HFF-Myc (cell line): ENCODE results near the gene ANKRD13C.

Source experiments
- DNase-seq: peaks from one replicate; pipeline ENCODE4 v3.0.0-alpha.2; 2011; ENCODE audit warnings: low read depth; ENCODE audit errors: extremely low read depth
- H3K4me3 ChIP-seq: replicated peaks from 2 replicates; pipeline ENCODE4 v1.5.1; 2011; ENCODE audit warnings: low read depth, mild to moderate bottlenecking, control low read depth, low read length
- CTCF ChIP-seq: IDR thresholded peaks from 2 replicates; pipeline ENCODE4 v1.5.1; 2012; ENCODE audit warnings: mild to moderate bottlenecking, low read depth, low read length, control low read depth; ENCODE audit errors: missing control alignments

Gene ANKRD13C

GRCh38 chr1:70278710-70279109 lies 75.8 kb downstream of the ANKRD13C start:
- H3K4me3 ChIP-seq, result no peak overlapping the region
- DNase-seq, result no peak
- no peak for TF ChIP-seq CTCF

GRCh38 chr1:70277875-70278274 lies 76.6 kb downstream of the ANKRD13C start:
- H3K4me3 ChIP-seq, result no peak overlapping the region
- TF ChIP-seq CTCF, result no peak
- DNase-seq, result no peak

DNA sequence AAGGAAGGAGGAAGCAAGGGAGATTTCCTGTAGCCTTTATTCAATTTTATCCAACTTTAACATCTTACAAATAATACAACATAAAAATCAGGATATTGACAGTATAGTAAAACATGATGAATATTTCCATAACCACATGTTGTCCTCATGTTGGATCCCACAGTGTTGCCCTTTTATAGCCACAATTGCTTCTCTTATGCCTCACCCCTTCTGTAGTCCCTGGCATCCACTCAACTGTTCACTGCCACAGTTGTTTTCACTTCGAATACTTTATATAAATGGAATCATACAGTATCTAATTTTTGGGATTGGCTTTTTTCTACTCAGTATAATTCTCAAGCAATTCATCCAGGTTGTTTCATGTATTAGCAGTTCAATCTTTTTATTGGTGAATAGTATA lies 88.6 kb downstream of the ANKRD13C start:
- H3K4me3 ChIP-seq, result no peak overlapping the region
- DNase-seq, result no peak
- TF ChIP-seq CTCF, result no peak

GRCh38 chr1:70264839-70265238 lies 89.7 kb downstream of the ANKRD13C start:
- DNase-seq, result no peak
- TF ChIP-seq CTCF, result no peak
- H3K4me3 ChIP-seq, result no peak overlapping the region

- DNase-seq, result no peak
- H3K4me3 ChIP-seq, result no peak overlapping the region
- TF ChIP-seq CTCF, result no peak
Observed at GRCh38 chr1:70256664-70257063, 97.9 kb downstream of the ANKRD13C start.

- DNase-seq, result no peak
- no peak overlapping the region for H3K4me3 ChIP-seq
- no peak for TF ChIP-seq CTCF
Observed at GRCh38 chr1:70248729-70249128, 105.8 kb downstream of the ANKRD13C start.

GRCh38 chr1:70247768-70248167 lies 106.8 kb downstream of the ANKRD13C start:
- no peak for TF ChIP-seq CTCF
- no peak for DNase-seq
- no peak overlapping the region for H3K4me3 ChIP-seq
